ENCODE results near the gene VAC14. TPM values are rescaled to one million over a fixed set of nuclear protein-coding genes. Genes with fewer than 3 reads are reported as not detected.

The VAC14 gene
- total and polyA plus RNA-seq, 2 experiments from 2014 or later = 62.8 to 63.9 TPM

DNA sequence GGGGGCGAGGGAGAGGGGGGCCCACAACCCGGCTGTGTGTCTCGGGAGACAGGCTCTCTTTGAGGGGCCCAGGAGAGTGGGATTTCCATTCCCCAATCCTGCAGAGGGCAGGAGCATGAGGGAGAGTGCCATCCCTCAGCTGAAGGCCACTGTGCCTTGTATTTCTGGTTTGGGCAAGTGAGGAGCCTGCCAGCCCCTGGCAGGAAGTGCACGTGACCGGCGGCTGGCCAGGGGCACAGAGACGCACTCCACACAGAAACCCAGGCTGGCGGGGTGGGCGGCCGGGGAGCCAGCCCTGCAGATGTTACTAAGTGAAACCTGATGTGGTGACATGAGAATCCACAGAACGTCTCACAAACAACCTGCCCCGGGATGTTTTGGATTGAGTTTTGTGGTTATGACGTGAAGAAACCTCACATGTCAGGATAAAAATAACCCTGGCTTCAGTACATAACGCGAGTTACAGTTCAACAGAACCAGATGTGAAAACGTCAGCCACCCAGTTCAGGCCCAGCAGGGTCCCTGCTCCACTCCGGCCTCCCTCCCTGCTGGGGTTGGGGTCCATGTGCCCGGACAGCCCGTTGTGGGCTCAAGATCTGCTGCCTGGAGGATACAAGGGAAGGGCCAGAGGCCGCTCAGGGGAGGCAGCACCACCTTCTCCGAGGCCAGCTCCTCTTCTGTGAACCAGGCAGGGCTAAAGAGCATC lies 63.4 kb downstream of the VAC14 start:
- DNase-seq (ENCODE audit: low read depth in 1 of 2, low spot score in 1 of 2) = peak; percentile 47 to 92
- Histone ChIP-seq H3K4me1 (ENCODE audit: low read depth) (peaks cover 35% of the 10 kb centered on the region), H3K4me3 (no peak overlapping the region), H3K27ac (peak overlapping the region; percentile 46), H3K9me3 (ENCODE audit: low read depth) (no peaks in the 10 kb centered on the region), H3K27me3 (no peaks in the 10 kb centered on the region), H3K36me3 (no peaks in the 10 kb centered on the region)
- no peak for TF ChIP-seq CTCF (IDR thresholded peaks at IDR 0.05; ENCODE audit: low read depth, low read length)

- Histone ChIP-seq H3K27me3 (no peaks in the 10 kb centered on the region), H3K9me3 (ENCODE audit: low read depth) (no peaks in the 10 kb centered on the region), H3K36me3 (no peaks in the 10 kb centered on the region), H3K4me3 (no peak overlapping the region), H3K4me1 (ENCODE audit: low read depth) (peaks cover 35% of the 10 kb centered on the region), H3K27ac (no peak overlapping the region)
- no peak for TF ChIP-seq CTCF (IDR thresholded peaks at IDR 0.05; ENCODE audit: low read depth, low read length)
- DNase-seq (ENCODE audit: low read depth in 1 of 2, low spot score in 1 of 2) = no peak
Observed at GRCh38 chr16:70736465-70737376, 64.2 kb downstream of the VAC14 start.

DNA sequence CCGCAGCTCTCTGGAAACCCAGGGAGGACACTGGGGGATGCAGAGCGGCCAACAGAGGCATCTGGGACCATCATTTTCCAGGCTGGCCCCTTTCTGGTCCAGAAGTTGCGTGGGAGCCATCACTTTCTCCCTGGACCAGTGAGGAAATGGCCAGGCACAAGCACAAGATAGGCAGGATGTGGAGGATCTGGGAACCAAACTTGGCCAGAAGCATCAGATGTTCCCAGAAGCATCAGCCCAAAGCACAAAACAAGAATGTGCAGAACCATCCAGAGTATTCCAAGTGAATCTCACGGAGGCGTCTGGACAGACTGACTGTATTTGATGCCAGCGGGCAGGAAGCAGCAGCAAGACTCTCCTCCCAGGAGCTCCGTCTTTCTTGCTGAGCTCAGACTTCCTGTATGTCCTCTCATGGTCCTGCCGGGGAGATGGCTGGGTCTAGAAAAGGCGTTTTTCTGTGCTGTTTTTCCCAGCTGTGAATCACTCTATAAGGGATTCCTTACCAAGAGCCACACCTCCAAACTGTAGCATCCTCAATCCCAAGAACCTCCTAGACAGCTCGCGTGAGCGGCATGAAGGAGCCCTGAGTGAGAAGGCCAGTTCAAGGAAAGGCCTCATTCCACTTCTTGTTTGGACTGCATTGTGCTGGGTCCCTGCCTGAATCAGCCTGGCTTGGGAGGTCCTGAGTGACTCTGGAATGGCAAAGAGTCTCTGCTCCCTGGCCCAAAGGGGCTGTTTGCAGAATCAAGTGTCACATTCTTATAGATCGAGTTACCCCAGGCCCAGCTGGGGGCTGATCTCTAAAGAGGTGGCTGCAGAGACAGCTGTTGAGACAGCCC lies 65.6 kb downstream of the VAC14 start:
- no peaks in the 10 kb centered on the region for H3K27me3 ChIP-seq
- peaks cover 35% of the 10 kb centered on the region for H3K4me1 ChIP-seq (ENCODE audit: low read depth)
- peak overlapping the region; percentile 67 for H3K27ac ChIP-seq
- no peak for TF ChIP-seq CTCF (IDR thresholded peaks at IDR 0.05; ENCODE audit: low read depth, low read length)
- no peaks in the 10 kb centered on the region for H3K9me3 ChIP-seq (ENCODE audit: low read depth)
- peak in 1 of 2 donors; percentile 67 for DNase-seq (ENCODE audit: low read depth in 1 of 2, low spot score in 1 of 2)
- peaks cover 2% of the 10 kb centered on the region for H3K36me3 ChIP-seq
- H3K4me3 ChIP-seq = no peak overlapping the region

- DNase-seq (ENCODE audit: low read depth in 1 of 2, low spot score in 1 of 2) = no peak
- Histone ChIP-seq H3K27me3 (no peaks in the 10 kb centered on the region), H3K27ac (no peak overlapping the region), H3K4me1 (ENCODE audit: low read depth) (peaks cover 35% of the 10 kb centered on the region), H3K36me3 (peaks cover 2% of the 10 kb centered on the region), H3K9me3 (ENCODE audit: low read depth) (no peaks in the 10 kb centered on the region), H3K4me3 (no peak overlapping the region)
- TF ChIP-seq CTCF (IDR thresholded peaks at IDR 0.05; ENCODE audit: low read depth, low read length) = no peak
Observed at GRCh38 chr16:70734522-70735095, 66.3 kb downstream of the VAC14 start.

- no peak for DNase-seq (ENCODE audit: low read depth in 1 of 2, low spot score in 1 of 2)
- Histone ChIP-seq H3K36me3 (peaks cover 2% of the 10 kb centered on the region), H3K4me3 (no peak overlapping the region), H3K9me3 (ENCODE audit: low read depth) (no peaks in the 10 kb centered on the region), H3K4me1 (ENCODE audit: low read depth) (peaks cover 17% of the 10 kb centered on the region), H3K27me3 (no peaks in the 10 kb centered on the region), H3K27ac (no peak overlapping the region)
- no peak for TF ChIP-seq CTCF (IDR thresholded peaks at IDR 0.05; ENCODE audit: low read depth, low read length)
Observed at GRCh38 chr16:70730944-70731343, 70.0 kb downstream of the VAC14 start.

Data from cardiac muscle cell (in vitro differentiated cells and primary cell).